OCI-LY3 (cell line): ENCODE results near the gene NCLN.
"Not testable (repeated sequence)": the region's sequence is repeated elsewhere in the genome, so short reads cannot be mapped to it uniquely, and the experiment has no call there.

Experiments used
- H2AFZ ChIP-seq: fragments of 200-600, 300-600 bp; shearing (Covaris generic); 2 replicates; pipeline ENCODE4 v1.6.0; 2014; ENCODE audit warnings: antibody characterized with exemption, low read depth, low read length
- H3K27ac ChIP-seq: fragments of 200-600, 300-600 bp; sonication (generic); 2 replicates; pipeline ENCODE4 v1.5.1; 2014; ENCODE audit warnings: mild to moderate bottlenecking, low read length, moderate library complexity, mixed read lengths
- H3K27me3 ChIP-seq: fragments of 200-600, 300-600 bp; sonication (generic); 2 replicates; pipeline ENCODE4 v1.6.1; 2014; ENCODE audit warnings: low read depth, low read length, mixed read lengths
- H3K36me3 ChIP-seq: fragments of 200-600, 300-600 bp; sonication (generic); replicated peaks from 2 replicates; pipeline ENCODE3; 2014; ENCODE audit warnings: low read depth, low read length, mixed read lengths
- H3K4me1 ChIP-seq: fragments of 300-600, 200-600 bp; sonication (generic); 2 replicates; pipeline ENCODE4 v1.6.1; 2014; ENCODE audit warnings: low read length, mixed read lengths
- H3K4me2 ChIP-seq: fragments of 200-600, 300-600 bp; sonication (generic); 2 replicates; pipeline ENCODE4 v1.6.1; 2014; ENCODE audit warnings: low read length, mixed read lengths
- H3K4me3 ChIP-seq: fragments of 300-600, 200-600 bp; sonication (generic); 2 replicates; pipeline ENCODE4 v1.5.1; 2014; ENCODE audit warnings: antibody characterized with exemption, mild to moderate bottlenecking, low read length, moderate library complexity
- H3K79me2 ChIP-seq: fragments of 300-600, 200-600 bp; shearing (Covaris generic); 2 replicates; pipeline ENCODE4 v1.6.1; 2014; ENCODE audit warnings: mild to moderate bottlenecking, low read length, mixed read lengths
- H3K9ac ChIP-seq: fragments of 300-600, 200-600 bp; shearing (Covaris generic); 2 replicates; pipeline ENCODE4 v1.6.0; 2014; ENCODE audit warnings: mild to moderate bottlenecking, low read length, moderate library complexity
- H3K9me3 ChIP-seq: fragments of 200-600, 300-600 bp; shearing (Covaris generic); 2 replicates; pipeline ENCODE4 v1.6.1; 2014; ENCODE audit warnings: low read length, mixed read lengths; ENCODE audit not compliant: insufficient read depth
- H4K20me1 ChIP-seq: fragments of 200-600, 300-600 bp; sonication (generic); 2 replicates; pipeline ENCODE4 v1.6.1; 2016; ENCODE audit warnings: low read length, mixed read lengths; ENCODE audit not compliant: insufficient read depth
- EZH2phosphoT487 ChIP-seq: fragments of 200-600 bp; shearing (Covaris generic); IDR thresholded peaks from 2 replicates; pipeline ENCODE4 v1.6.1; 2018; ENCODE audit warnings: antibody characterized with exemption, mixed run types, low read depth
- TF ChIP-seq, protein P1 (sequence below): fragments of 200-600, 300-600 bp; sonication (generic); IDR thresholded peaks from 2 replicates; pipeline ENCODE4 v1.5.1; 2014; ENCODE audit warnings: antibody characterized with exemption, low read length, low read depth

The NCLN gene

GRCh38 chr19:3201911-3202310 lies 16.2 kb downstream of the NCLN start:
- H2AFZ ChIP-seq: no peak overlapping the region
- peaks cover 34% of the 10 kb centered on the region for H3K36me3 ChIP-seq

GRCh38 chr19:3202346-3202745 lies 16.6 kb downstream of the NCLN start:
- Histone ChIP-seq H3K27ac (no peak overlapping the region), H2AFZ (no peak overlapping the region), H3K79me2 (no peaks in the 10 kb centered on the region), H3K9me3 (no peaks in the 10 kb centered on the region), H3K4me3 (no peak overlapping the region), H4K20me1 (no peaks in the 10 kb centered on the region), H3K36me3 (peaks cover 34% of the 10 kb centered on the region), H3K27me3 (no peaks in the 10 kb centered on the region), H3K4me1 (no peaks in the 10 kb centered on the region), H3K9ac (no peak overlapping the region), H3K4me2 (no peak overlapping the region)
- TF ChIP-seq EZH2phosphoT487: no peak
- TF ChIP-seq, protein P1, sequence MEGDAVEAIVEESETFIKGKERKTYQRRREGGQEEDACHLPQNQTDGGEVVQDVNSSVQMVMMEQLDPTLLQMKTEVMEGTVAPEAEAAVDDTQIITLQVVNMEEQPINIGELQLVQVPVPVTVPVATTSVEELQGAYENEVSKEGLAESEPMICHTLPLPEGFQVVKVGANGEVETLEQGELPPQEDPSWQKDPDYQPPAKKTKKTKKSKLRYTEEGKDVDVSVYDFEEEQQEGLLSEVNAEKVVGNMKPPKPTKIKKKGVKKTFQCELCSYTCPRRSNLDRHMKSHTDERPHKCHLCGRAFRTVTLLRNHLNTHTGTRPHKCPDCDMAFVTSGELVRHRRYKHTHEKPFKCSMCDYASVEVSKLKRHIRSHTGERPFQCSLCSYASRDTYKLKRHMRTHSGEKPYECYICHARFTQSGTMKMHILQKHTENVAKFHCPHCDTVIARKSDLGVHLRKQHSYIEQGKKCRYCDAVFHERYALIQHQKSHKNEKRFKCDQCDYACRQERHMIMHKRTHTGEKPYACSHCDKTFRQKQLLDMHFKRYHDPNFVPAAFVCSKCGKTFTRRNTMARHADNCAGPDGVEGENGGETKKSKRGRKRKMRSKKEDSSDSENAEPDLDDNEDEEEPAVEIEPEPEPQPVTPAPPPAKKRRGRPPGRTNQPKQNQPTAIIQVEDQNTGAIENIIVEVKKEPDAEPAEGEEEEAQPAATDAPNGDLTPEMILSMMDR: no peak

More at GRCh38 chr19:3201911-3202310, 16.2 kb downstream of the NCLN start:
- H4K20me1 ChIP-seq: no peaks in the 10 kb centered on the region
- H3K79me2 ChIP-seq: no peaks in the 10 kb centered on the region
- no peaks in the 10 kb centered on the region for H3K9me3 ChIP-seq
- H3K9ac ChIP-seq: no peak overlapping the region
- H3K27me3 ChIP-seq: no peaks in the 10 kb centered on the region
- H3K4me2 ChIP-seq: no peak overlapping the region
- no peaks in the 10 kb centered on the region for H3K4me1 ChIP-seq
- no peak overlapping the region for H3K4me3 ChIP-seq
- no peak for TF ChIP-seq EZH2phosphoT487
- TF ChIP-seq, protein P1: no peak
- no peak overlapping the region for H3K27ac ChIP-seq

GRCh38 chr19:3202895-3203294 lies 17.2 kb downstream of the NCLN start:
- H3K9ac ChIP-seq, H3K4me2 ChIP-seq, H3K27ac ChIP-seq, H3K9me3 ChIP-seq, H4K20me1 ChIP-seq, H3K4me3 ChIP-seq, H2AFZ ChIP-seq, H3K4me1 ChIP-seq, H3K27me3 ChIP-seq, H3K79me2 ChIP-seq: not testable (repeated sequence)
- peaks cover 39% of the 10 kb centered on the region for H3K36me3 ChIP-seq

- Histone ChIP-seq H3K4me2 (no peak overlapping the region), H3K4me3 (no peak overlapping the region), H4K20me1 (no peaks in the 10 kb centered on the region), H3K27me3 (no peaks in the 10 kb centered on the region), H2AFZ (no peak overlapping the region), H3K36me3 (peaks cover 35% of the 10 kb centered on the region), H3K27ac (no peak overlapping the region), H3K4me1 (no peaks in the 10 kb centered on the region), H3K9ac (no peak overlapping the region), H3K79me2 (no peaks in the 10 kb centered on the region), H3K9me3 (no peaks in the 10 kb centered on the region)
- TF ChIP-seq, protein P1: no peak
- no peak for TF ChIP-seq EZH2phosphoT487
Measured at GRCh38 chr19:3203805-3204645, 18.3 kb downstream of the NCLN start.
